Fibroblast of lung (primary cell): ENCODE measurements around the gene RBMX2.

Experiments
- EZH2 ChIP-seq: IDR thresholded peaks from 2 replicates; pipeline ENCODE4 v1.5.1; 2012; ENCODE audit warnings: low read length, control low read depth, mild to moderate bottlenecking; ENCODE audit errors: missing control alignments
- TF ChIP-seq, protein P1 (sequence below), 2 donors: IDR thresholded peaks in 1 of 2; conservative IDR thresholded peaks in 1 of 2; 1 replicate in 1 of 2; 2 replicates in 1 of 2; pipeline ENCODE4 v1.5.1; 2011 to 2012; ENCODE audit warnings: low read length in 2 of 2, control low read depth in 1 of 2, inconsistent platforms in 1 of 2, low read depth in 1 of 2, mild to moderate bottlenecking in 1 of 2

DNA sequence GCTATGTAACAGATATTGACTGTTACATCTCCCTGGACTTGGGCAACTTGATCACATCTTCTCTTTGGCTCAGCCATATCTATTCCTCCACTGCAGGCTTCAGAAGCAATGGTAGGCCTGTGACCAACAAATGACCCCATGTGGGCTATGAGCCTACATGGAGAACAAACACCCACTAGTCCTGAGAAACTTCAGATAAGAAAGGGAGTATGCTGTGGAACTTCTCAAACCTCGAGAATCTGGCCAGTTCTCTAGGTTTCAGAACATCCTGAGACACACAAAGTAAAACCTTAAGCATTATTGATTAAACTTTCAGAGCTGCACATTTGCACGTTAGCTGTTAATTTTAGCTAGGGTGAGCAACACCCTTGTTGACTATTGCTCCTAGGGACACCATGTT lies 16.3 kb downstream of the RBMX2 start:
- no peak for TF ChIP-seq EZH2
- TF ChIP-seq, protein P1, sequence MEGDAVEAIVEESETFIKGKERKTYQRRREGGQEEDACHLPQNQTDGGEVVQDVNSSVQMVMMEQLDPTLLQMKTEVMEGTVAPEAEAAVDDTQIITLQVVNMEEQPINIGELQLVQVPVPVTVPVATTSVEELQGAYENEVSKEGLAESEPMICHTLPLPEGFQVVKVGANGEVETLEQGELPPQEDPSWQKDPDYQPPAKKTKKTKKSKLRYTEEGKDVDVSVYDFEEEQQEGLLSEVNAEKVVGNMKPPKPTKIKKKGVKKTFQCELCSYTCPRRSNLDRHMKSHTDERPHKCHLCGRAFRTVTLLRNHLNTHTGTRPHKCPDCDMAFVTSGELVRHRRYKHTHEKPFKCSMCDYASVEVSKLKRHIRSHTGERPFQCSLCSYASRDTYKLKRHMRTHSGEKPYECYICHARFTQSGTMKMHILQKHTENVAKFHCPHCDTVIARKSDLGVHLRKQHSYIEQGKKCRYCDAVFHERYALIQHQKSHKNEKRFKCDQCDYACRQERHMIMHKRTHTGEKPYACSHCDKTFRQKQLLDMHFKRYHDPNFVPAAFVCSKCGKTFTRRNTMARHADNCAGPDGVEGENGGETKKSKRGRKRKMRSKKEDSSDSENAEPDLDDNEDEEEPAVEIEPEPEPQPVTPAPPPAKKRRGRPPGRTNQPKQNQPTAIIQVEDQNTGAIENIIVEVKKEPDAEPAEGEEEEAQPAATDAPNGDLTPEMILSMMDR (conservative IDR thresholded peaks at IDR 0.05 in 1 of 2, IDR thresholded peaks at IDR 0.05 in 1 of 2; ENCODE audit: low read depth in 1 of 2, low read length in 2 of 2) = no peak
